HepG2 (cell line): Measurements from ENCODE around the gene CATSPERE. TPM values are rescaled to one million over a fixed set of nuclear protein-coding genes. Genes with fewer than 3 reads are reported as not detected.

Source experiments
- ATAC-seq: fragments of 200-7000 bp; cut with Tn5 transposase; 3 replicates; pipeline ENCODE4 v1.9.1; 2020; ENCODE audit warnings: mild to moderate bottlenecking, moderate library complexity
- BruUV-seq: library from RNA; stranded (reverse); fragments of 400-500 nt; replicated peaks from 2 replicates; lab custom pipeline; 2021; lab: Mats Ljungman, UMichigan
- CTCF ChIA-PET: fragments of 300-600 bp; formaldehyde crosslinking; extraction: SDS; loops from one replicate; lab custom pipeline; 2021; ENCODE audit warnings: low total read pairs, inconsistent platforms, low intra/inter-chr PET ratio; lab: Yijun Ruan, JAX
- POLR2A ChIA-PET: fragments of 350-600 bp; sonication (Branson Sonifier 250); formaldehyde crosslinking; loops from one replicate; lab custom pipeline; 2020; ENCODE audit warnings: antibody characterized with exemption, inconsistent platforms; lab: Yijun Ruan, JAX
- DNase-seq: peaks from one replicate; pipeline ENCODE4 v3.0.0-alpha.2; 2015; ENCODE audit warnings: low spot score
- FAIRE-seq: peaks from 3 replicates; lab custom pipeline; 2011; peaks lifted over from hg19 to GRCh38; lab: Jason Lieb, UNC
- H2AFZ ChIP-seq: one replicate; pipeline ENCODE4 v1.6.1; 2011; ENCODE audit warnings: low read length, inconsistent platforms
- H3K27ac ChIP-seq: fragments of 300-600 bp; 3 replicates; pipeline ENCODE4 v1.8.0; 2011; ENCODE audit warnings: mixed run types, mild to moderate bottlenecking, mixed read lengths, low read length, inconsistent platforms; ENCODE audit not compliant: insufficient read depth; ENCODE audit errors: extremely low read length
- H3K27me3 ChIP-seq, 2 experiments: fragments of 200-600 bp in 1 of 2; 2 replicates in 1 of 2; 3 replicates in 1 of 2; pipeline versions ENCODE4 v1.6.0 to v1.8.0; 2011; ENCODE audit warnings: low read length in 2 of 2, mild to moderate bottlenecking in 2 of 2, moderate library complexity in 2 of 2, inconsistent platforms in 1 of 2; ENCODE audit not compliant: insufficient read depth in 2 of 2, control insufficient read depth in 1 of 2
- H3K36me3 ChIP-seq, 2 experiments: fragments of 200-600 bp in 1 of 2; replicated peaks in 1 of 2; 2 replicates in 1 of 2; 3 replicates in 1 of 2; pipeline versions ENCODE4 v1.5.1 to v1.8.0; 2011; ENCODE audit warnings: low read length in 2 of 2, inconsistent platforms in 1 of 2; ENCODE audit not compliant: insufficient read depth in 2 of 2, control insufficient read depth in 1 of 2
- H3K4me1 ChIP-seq: 2 replicates; pipeline ENCODE4 v1.5.1; 2012; ENCODE audit warnings: low read length, inconsistent platforms; ENCODE audit not compliant: insufficient read depth
- H3K4me2 ChIP-seq: 2 replicates; pipeline ENCODE4 v1.6.0; 2011; ENCODE audit warnings: low read depth, low read length, inconsistent platforms
- H3K4me3 ChIP-seq, 3 experiments: fragments of 200-600 bp in 1 of 3; sonication (generic), shearing (Covaris generic) in 1 of 3; replicated peaks in 1 of 3; 2 replicates each; pipeline ENCODE4 v1.5.1; 2011 to 2016; ENCODE audit warnings: low read length in 3 of 3, inconsistent platforms in 2 of 3, low read depth in 2 of 3, mild to moderate bottlenecking in 2 of 3, control low read depth in 1 of 3, mixed read lengths in 1 of 3; ENCODE audit not compliant: insufficient read depth in 1 of 3
- H3K79me2 ChIP-seq: one replicate; pipeline ENCODE4 v1.6.1; 2011; ENCODE audit warnings: low read length, inconsistent platforms; ENCODE audit not compliant: insufficient read depth
- H3K9ac ChIP-seq: 2 replicates; pipeline ENCODE4 v1.6.0; 2011; ENCODE audit warnings: mild to moderate bottlenecking, low read depth, low read length, inconsistent platforms; ENCODE audit not compliant: insufficient read depth
- H3K9me3 ChIP-seq: 2 replicates; pipeline ENCODE4 v1.5.1; 2012; ENCODE audit warnings: mild to moderate bottlenecking, low read length
- H4K20me1 ChIP-seq: 2 replicates; pipeline ENCODE4 v1.6.0; 2011; ENCODE audit warnings: inconsistent platforms, mild to moderate bottlenecking, low read length, moderate library complexity; ENCODE audit not compliant: insufficient read depth
- BHLHE40 ChIP-seq: IDR thresholded peaks from 2 replicates; pipeline ENCODE4 v1.6.1; 2011; ENCODE audit warnings: low read length, improper control_type of control experiment
- CEBPB ChIP-seq: IDR thresholded peaks from 2 replicates; pipeline ENCODE4 v1.6.1; 2011; ENCODE audit warnings: low read depth, low read length, improper control_type of control experiment, borderline replicate concordance
- GATAD1 ChIP-seq: IDR thresholded peaks from 2 replicates; pipeline ENCODE4 v1.6.1; 2016; ENCODE audit warnings: missing genetic modification reagents, missing compliant biosample characterization
- GFI1 ChIP-seq: sonication (generic); formaldehyde crosslinking; IDR thresholded peaks from 2 replicates; pipeline ENCODE4 v1.5.0; 2020; ENCODE audit warnings: missing genetic modification reagents, mild to moderate bottlenecking, borderline replicate concordance
- MEIS1 ChIP-seq: sonication (generic); formaldehyde crosslinking; IDR thresholded peaks from 2 replicates; pipeline ENCODE4 v1.9.0; 2021; ENCODE audit warnings: mild to moderate bottlenecking, missing genetic modification reagents, moderate library complexity, borderline replicate concordance
- NFYC ChIP-seq: IDR thresholded peaks from 2 replicates; pipeline ENCODE4 v1.6.1; 2016; ENCODE audit warnings: missing genetic modification reagents, missing compliant biosample characterization
- RBM39 ChIP-seq: fragments of 200-400 bp; formaldehyde crosslinking; IDR thresholded peaks from one replicate; pipeline ENCODE4 v1.6.1; 2018; ENCODE audit warnings: antibody characterized with exemption, mild to moderate bottlenecking, low read depth, low read length; ENCODE audit not compliant: poor library complexity, severe bottlenecking
- RXRB ChIP-seq: IDR thresholded peaks from 2 replicates; pipeline ENCODE4 v1.6.1; 2016; ENCODE audit warnings: borderline replicate concordance, missing genetic modification reagents, missing compliant biosample characterization
- SOX13 ChIP-seq, 3 experiments: fragments of 450-650 bp in 1 of 3; sonication (generic) in 1 of 3; formaldehyde crosslinking in 1 of 3; IDR thresholded peaks in 2 of 3; conservative IDR thresholded peaks in 1 of 3; 2 replicates each; pipeline versions ENCODE4 v1.5.0 to v1.6.1; 2016 to 2020; ENCODE audit warnings: antibody characterized with exemption in 1 of 3, mild to moderate bottlenecking in 1 of 3, missing compliant biosample characterization in 1 of 3, missing genetic modification reagents in 1 of 3, moderate library complexity in 1 of 3
- STAG1 ChIP-seq: sonication (generic); formaldehyde crosslinking; IDR thresholded peaks from 2 replicates; pipeline ENCODE4 v1.4.0; 2020; ENCODE audit warnings: missing genetic modification reagents
- TEAD3 ChIP-seq: optimal IDR thresholded peaks from 2 replicates; pipeline ENCODE3; 2016; ENCODE audit warnings: borderline replicate concordance
- ZMAT3 ChIP-seq: sonication (generic); formaldehyde crosslinking; conservative IDR thresholded peaks from 2 replicates; pipeline ENCODE4 v1.7.0; 2021; ENCODE audit warnings: missing genetic modification reagents
- ZNF121 ChIP-seq: sonication (generic); formaldehyde crosslinking; IDR thresholded peaks from 2 replicates; pipeline ENCODE4 v1.5.0; 2020; ENCODE audit warnings: mild to moderate bottlenecking, missing genetic modification reagents
- ZNF18 ChIP-seq: sonication (generic); formaldehyde crosslinking; IDR thresholded peaks from 2 replicates; pipeline ENCODE4 v1.8.0; 2022; ENCODE audit warnings: mild to moderate bottlenecking, missing genetic modification reagents; ENCODE audit not compliant: insufficient replicate concordance
- ZNF383 ChIP-seq: sonication (generic); formaldehyde crosslinking; IDR thresholded peaks from 2 replicates; pipeline ENCODE4 v1.4.0; 2020; ENCODE audit warnings: missing genetic modification reagents, mild to moderate bottlenecking, borderline replicate concordance
- ZNF564 ChIP-seq: sonication (generic); formaldehyde crosslinking; IDR thresholded peaks from 2 replicates; pipeline ENCODE4 v1.8.1; 2023; ENCODE audit warnings: mild to moderate bottlenecking, missing genetic modification reagents
- ZSCAN21 ChIP-seq: sonication (generic); formaldehyde crosslinking; IDR thresholded peaks from 2 replicates; pipeline ENCODE4 v1.8.0; 2022; ENCODE audit warnings: mild to moderate bottlenecking, missing genetic modification reagents, moderate library complexity, borderline replicate concordance
- WGBS: methylation state at CpG from one replicate; pipeline ENCODE4 v1.1.6; 2017; ENCODE audit warnings: low lambda C conversion rate; 5-methylcytosine and 5-hydroxymethylcytosine counted together
- in situ Hi-C: cut with HindIII; loops from 2 replicates; pipeline ENCODE4 v1.10.0; 2017; ENCODE audit warnings: low pct_unique_long_range_greater_than_20kb; ENCODE audit not compliant: extremely low pct_ligation_motif_present
- intact Hi-C: fragments of 100-400 bp; cut with micrococcal nuclease; formaldehyde crosslinking; loops from one replicate; pipeline ENCODE4 v1.10.0; 2022; ENCODE audit not compliant: unreplicated experiment
- polyA plus RNA-seq, 8 experiments: library from polyadenylated mRNA; depleted of rRNA in 3 of 8; stranded (reverse) in 7 of 8; unstranded in 1 of 8; fragments of >200 nt; fragmentation: Illumina TruSeq in 4 of 8; extraction: Trizol in 4 of 8; gene quantifications; 2 replicates each; pipeline versions ENCODE4 v1.2.1 to v1.2.3, GENCODE V29; 2011 to 2016; ENCODE audit warnings: low read depth in 4 of 8, missing spikeins in 1 of 8, mixed read lengths in 1 of 8; ENCODE audit not compliant: insufficient read depth in 1 of 8
- total RNA-seq, 5 experiments: library from RNA; depleted of rRNA; stranded (reverse); fragments of >200 nt; fragmentation: Illumina TruSeq; extraction: Trizol; gene quantifications; 2 replicates each; pipeline ENCODE4 v1.2.3, GENCODE V29; 2016; ENCODE audit warnings: low read depth in 1 of 5

Gene CATSPERE
- total and polyA plus RNA-seq, 2 of the 13 experiments (the other 11 are each of a cell fraction or from before 2014, with no cell fraction given) = 0.34 to 0.51 TPM

- Histone ChIP-seq H3K27me3 (no peaks in the 10 kb centered on the region), H3K9ac (no peak overlapping the region), H3K79me2 (peaks cover 67% of the 10 kb centered on the region), H3K9me3 (no peaks in the 10 kb centered on the region), H3K4me2 (no peak overlapping the region)
- WGBS = 98% methylated on average over 3 of the region's 3 CpGs
- in situ Hi-C loops = no loop called here
- CTCF ChIA-PET = no interaction called here
- 0 out of 2 replicates have a peak, but pooled peaks have one; percentile 33 for TF ChIP-seq ZNF121 (CRISPR knock-in tag)
- no peak for TF ChIP-seq GATAD1 (CRISPR knock-in tag)
- TF ChIP-seq, all 625 proteins: peak for 1
- DNase-seq (no peak), FAIRE-seq (no peak), ATAC-seq (no peak)
- Histone ChIP-seq H3K27ac (no peak overlapping the region), H4K20me1 (0 out of 2 replicates have a peak, but pooled peaks cover 3% of the 10 kb centered on the region), H3K36me3 (peaks cover 0 to 4% of the 10 kb centered on the region in 2 experiments; a peak in 1 of 5 replicates), H3K4me3 (no peak overlapping the region), H3K4me1 (peaks cover 38% of the 10 kb centered on the region), H2AFZ (no peak overlapping the region)
- intact Hi-C loops = no loop called here
- no TSS peak for BruUV-seq
- POLR2A ChIA-PET = no interaction called here
Measured at GRCh38 chr1:244664353-244664752, 203.3 kb downstream of the CATSPERE start.

GRCh38 chr1:244665771-244666217, 204.7 kb downstream of the CATSPERE start:
- POLR2A ChIA-PET = interaction anchor here (1.0 kb wide), 1 partner anchor 10 kb away, joined by 3 read pairs; no protein-coding TSS in a partner anchor
- WGBS = 100% methylated on average over 4 of the region's 4 CpGs
- CTCF ChIA-PET = no interaction called here
- no peak overlapping the region for H3K4me2 ChIP-seq
- FAIRE-seq = no peak
- no peak overlapping the region for H3K4me3 ChIP-seq
- peaks cover 53% of the 10 kb centered on the region for H3K79me2 ChIP-seq
- H3K27ac ChIP-seq = no peak overlapping the region
- intact Hi-C loops (no loop called here), in situ Hi-C loops (no loop called here)
- 0 out of 2 replicates have a peak, but pooled peaks cover 3% of the 10 kb centered on the region for H4K20me1 ChIP-seq
- H3K9me3 ChIP-seq = no peaks in the 10 kb centered on the region
- H3K27me3 ChIP-seq = no peaks in the 10 kb centered on the region
- no peak overlapping the region for H3K9ac ChIP-seq
- no TSS peak for BruUV-seq
- peaks cover 28% of the 10 kb centered on the region for H3K4me1 ChIP-seq
- DNase-seq = no peak
- ATAC-seq = no peak
- H2AFZ ChIP-seq = no peak overlapping the region
- peaks cover 2 to 3% of the 10 kb centered on the region in 2 experiments; a peak in 1 of 5 replicates for H3K36me3 ChIP-seq
- TF ChIP-seq SOX13 (IDR thresholded peaks at IDR 0.05) (no peak), SOX13 (CRISPR knock-in tag; conservative IDR thresholded peaks at IDR 0.05 in 1 of 2, IDR thresholded peaks at IDR 0.05 in 1 of 2) (no peak), BHLHE40 (no peak), RXRB (no peak), ZMAT3 (CRISPR knock-in tag) (no peak), CEBPB (no peak), STAG1 (CRISPR knock-in tag) (no peak), RBM39 (no peak), ZNF383 (CRISPR knock-in tag) (no peak), TEAD3 (no peak), NFYC (CRISPR knock-in tag) (no peak), GFI1 (CRISPR knock-in tag) (no peak), ZNF564 (CRISPR knock-in tag) (no peak), ZNF18 (CRISPR knock-in tag) (no peak), MEIS1 (no peak), ZSCAN21 (CRISPR knock-in tag) (no peak)
